Measurements from ENCODE around the gene MED20.
A peak's percentile ranks its signal among the peaks of the same experiment; 100 is the strongest.

MED20 gene

DNA sequence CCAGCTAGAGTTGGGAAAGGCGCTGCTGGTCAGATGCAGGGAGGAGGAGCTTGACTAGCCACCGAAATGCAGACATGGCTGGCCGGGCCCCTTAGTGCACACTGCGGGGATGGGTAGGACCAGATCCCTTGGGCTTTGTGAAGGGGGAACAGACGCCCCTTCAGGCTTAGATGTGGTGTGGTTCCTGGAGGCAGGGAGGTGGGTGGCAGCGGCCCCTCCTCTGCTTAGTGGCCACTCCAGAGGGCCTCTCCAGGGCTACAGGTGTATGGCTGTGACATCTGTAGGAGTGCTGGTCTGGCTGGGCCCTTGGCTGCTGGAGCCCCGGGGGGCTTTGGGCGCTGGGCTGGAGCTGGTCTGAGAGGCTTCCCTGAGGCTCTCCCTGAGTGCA is 14.7 kb upstream of the MED20 start:
- Mint-ChIP-seq H3K9me3 (no peaks in the 10 kb centered on the region), H3K4me3 (peak overlapping the region; percentile 99 to 100), H3K27ac (peak overlapping the region; percentile 86 to 94), H3K27me3 (no peaks in the 10 kb centered on the region), H3K4me1 (peaks cover 74% of the 10 kb centered on the region)
- ATAC-seq (peak; percentile 21), DNase-seq (no peak)

DNA sequence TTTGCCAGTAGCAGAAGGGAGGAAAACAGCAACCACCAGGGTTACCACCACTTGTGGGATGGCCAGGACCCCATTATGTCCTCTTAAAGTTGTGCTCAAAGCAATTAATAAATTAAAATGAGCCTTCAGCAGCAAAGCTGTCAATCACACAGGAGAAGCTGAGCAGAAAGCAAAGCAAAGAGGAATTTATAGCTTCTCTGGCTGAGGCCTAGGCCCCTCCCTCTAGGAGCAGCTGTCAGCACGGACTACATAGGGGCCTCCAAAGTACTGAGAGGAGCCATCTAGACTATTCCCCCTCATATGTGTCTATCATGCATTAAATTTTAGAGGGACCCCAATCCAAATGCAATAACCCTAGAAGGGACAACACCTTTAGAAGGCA is 14.2 kb upstream of the MED20 start:
- DNase-seq (no peak), ATAC-seq (no peak)
- H3K27ac Mint-ChIP-seq: peak overlapping the region; percentile 86 to 94
- H3K4me3 Mint-ChIP-seq: peak overlapping the region; percentile 99 to 100
- no peaks in the 10 kb centered on the region for H3K27me3 Mint-ChIP-seq
- H3K4me1 Mint-ChIP-seq: peaks cover 70% of the 10 kb centered on the region
- H3K9me3 Mint-ChIP-seq: no peaks in the 10 kb centered on the region

DNA sequence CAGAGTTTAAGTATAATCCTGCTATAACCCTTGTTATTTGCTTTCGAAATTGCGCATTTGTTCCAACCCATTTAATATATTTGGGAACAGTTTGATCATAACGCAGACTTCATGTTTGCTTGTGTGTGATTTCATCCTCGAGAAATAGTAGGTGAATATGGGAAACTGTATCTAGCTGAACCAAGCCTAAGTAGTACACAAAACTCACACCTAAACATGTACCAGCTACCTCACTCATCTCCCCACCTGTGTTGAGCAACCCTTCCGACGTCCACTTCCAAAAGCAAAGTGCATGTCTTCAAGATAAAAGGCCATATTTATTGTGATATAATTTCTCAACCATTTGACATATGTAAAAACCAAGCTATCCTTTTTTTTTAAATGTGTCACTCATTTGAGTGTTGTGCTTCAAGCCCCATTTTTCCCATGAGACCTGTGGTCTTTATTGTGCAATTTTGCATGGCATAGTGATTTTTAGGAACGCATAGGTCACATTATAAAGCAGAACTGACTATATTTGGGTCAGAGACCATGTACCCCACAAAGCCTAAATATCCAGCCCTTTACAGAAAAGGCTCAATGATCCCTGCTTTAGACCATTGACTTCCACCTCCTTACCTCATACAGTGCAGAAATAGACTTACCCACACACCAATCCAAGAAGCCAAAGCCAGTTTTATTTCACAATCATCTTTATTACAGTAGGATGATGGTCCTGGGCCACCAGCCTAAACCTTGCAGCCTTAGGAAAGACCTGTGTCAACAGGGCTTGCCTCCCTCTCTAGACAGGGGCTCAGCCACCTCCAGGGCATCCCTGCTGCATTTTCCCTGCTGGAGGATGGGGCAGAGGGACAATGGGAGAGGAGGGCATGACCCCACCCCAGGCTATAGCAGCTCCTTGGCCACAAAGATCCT is 13.6 kb upstream of the MED20 start:
- Mint-ChIP-seq H3K27ac (peak overlapping the region; percentile 60 to 86), H3K4me1 (peaks cover 67% of the 10 kb centered on the region), H3K27me3 (no peaks in the 10 kb centered on the region), H3K4me3 (peak overlapping the region; percentile 2 to 100), H3K9me3 (no peaks in the 10 kb centered on the region)
- DNase-seq: no peak
- no peak for ATAC-seq

DNA sequence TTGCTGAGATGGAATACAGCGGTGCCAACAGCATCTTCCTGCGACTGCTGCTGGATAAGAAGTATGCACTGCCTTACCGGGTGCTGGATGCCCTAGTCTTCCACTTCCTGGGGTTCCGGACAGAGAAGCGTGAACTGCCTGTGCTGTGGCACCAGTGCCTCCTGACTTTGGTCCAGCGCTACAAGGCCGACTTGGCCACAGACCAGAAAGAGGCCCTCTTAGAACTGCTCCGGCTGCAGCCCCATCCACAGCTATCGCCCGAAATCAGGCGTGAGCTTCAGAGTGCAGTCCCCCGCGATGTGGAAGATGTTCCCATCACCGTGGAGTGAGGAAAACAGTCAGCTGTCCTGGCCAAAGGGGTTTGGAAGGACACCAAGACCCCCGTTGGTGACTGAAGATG is 11.4 kb upstream of the MED20 start:
- ATAC-seq: no peak
- Mint-ChIP-seq H3K4me3 (no peak overlapping the region), H3K27ac (peak overlapping the region in 1 of 2 donors; percentile 43), H3K27me3 (no peaks in the 10 kb centered on the region), H3K9me3 (no peaks in the 10 kb centered on the region), H3K4me1 (peaks cover 52% of the 10 kb centered on the region)
- DNase-seq: no peak

DNA sequence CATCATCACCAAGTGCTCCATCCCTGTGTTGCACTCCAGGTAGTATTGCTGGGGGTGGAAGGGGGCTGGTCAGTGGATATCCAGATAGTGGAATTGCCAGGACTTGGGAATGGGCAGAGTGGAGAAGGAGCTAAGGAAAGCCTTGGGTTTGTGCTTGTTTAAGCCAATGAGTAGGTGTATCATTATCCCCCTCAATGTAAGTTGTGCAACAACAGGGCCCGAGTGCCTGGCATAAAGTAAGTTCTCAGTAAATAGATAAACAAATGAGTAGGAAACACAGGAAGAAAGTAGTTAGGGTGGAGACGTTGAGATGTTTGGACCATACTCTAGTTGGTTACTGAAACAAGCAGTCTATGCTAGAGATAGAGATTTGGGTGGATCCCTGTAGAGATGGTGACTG is 10.9 kb upstream of the MED20 start:
- Mint-ChIP-seq H3K9me3 (no peaks in the 10 kb centered on the region), H3K27ac (peak overlapping the region in 1 of 2 donors; percentile 88), H3K27me3 (no peaks in the 10 kb centered on the region), H3K4me1 (peaks cover 46% of the 10 kb centered on the region), H3K4me3 (no peak overlapping the region)
- DNase-seq: no peak
- no peak for ATAC-seq

DNA sequence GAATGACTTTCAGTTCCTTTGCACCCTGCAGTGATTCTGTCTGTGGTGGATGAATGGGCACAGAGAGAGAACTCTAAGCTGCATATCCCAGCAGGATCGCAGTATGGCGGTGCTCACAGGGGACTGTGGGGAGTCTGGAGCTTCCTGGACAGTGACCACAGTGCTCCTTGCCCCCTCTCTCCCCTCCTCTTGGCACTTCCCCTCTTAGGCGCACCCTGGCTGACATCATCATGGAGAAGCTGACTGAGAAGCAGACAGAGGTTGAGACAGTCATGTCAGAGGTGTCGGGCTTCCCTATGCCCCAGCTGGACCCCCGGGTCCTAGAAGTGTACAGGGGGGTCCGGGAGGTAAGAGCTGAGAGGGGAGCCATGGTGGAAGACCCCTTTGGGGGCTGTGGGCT is 9.0 kb upstream of the MED20 start:
- H3K4me3 Mint-ChIP-seq: no peak overlapping the region
- ATAC-seq (no peak), DNase-seq (no peak)
- no peaks in the 10 kb centered on the region for H3K9me3 Mint-ChIP-seq
- peak overlapping the region in 1 of 2 donors; percentile 19 for H3K27ac Mint-ChIP-seq
- peaks cover 38% of the 10 kb centered on the region for H3K4me1 Mint-ChIP-seq
- H3K27me3 Mint-ChIP-seq: no peaks in the 10 kb centered on the region

DNA sequence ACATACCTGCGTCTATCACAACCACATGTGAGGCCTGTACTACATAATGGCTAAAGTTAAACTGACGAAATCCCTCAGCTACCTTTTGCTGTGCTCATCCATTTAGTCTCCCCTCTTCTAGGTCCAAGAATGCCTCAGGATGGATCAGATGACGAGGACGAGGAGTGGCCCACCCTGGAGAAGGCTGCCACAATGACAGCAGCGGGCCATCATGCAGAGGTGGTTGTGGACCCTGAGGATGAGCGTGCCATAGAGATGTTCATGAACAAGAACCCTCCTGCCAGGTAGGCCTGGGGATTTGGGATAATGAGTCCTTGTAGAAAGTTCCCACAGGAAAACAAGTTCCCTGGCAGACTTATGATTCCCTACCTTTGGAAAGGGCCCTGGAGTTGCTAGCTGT is 6.3 kb upstream of the MED20 start:
- DNase-seq (no peak), ATAC-seq (no peak)
- Mint-ChIP-seq H3K4me1 (peaks cover 47% of the 10 kb centered on the region), H3K27ac (peak overlapping the region; percentile 5 to 64), H3K9me3 (no peaks in the 10 kb centered on the region), H3K4me3 (no peak overlapping the region), H3K27me3 (no peaks in the 10 kb centered on the region)

DNA sequence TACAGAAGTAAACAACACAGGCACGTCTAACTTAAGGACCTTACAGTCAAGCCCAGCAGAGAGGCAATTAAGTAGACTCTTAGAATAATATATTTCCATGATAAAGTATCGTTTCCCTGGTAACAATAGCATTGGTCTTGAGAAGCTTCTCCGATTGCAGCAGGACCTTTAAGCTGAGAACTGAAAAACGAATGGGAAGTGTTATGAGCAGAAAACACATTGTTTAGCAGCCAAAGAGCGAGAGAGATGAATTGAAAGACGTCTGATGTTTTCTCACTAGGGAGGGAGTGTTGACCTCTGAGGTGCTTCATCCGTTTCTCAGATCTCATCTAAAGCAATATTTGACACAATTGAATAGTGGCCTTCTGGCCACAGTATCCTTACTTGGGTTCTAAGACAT is 1.2 kb upstream of the MED20 start:
- Mint-ChIP-seq H3K4me3 (peak overlapping the region; percentile 97 to 100), H3K4me1 (peaks cover 60% of the 10 kb centered on the region)

DNA sequence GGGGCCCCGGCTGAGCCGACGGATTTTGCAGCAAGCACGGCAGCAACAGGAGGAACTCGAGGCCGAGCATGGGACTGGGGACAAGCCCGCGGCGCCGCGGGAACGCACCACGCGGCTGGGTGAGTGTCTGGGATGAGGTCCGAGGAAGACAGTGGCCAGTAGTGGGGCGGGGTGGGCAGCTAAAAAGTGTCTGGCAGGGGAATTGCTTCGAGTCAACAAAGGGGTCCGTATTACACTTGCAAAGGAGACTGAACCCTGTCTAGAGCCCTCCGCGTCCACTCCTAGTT is 716 bp upstream of the MED20 start:
- Mint-ChIP-seq H3K4me3 (peak overlapping the region; percentile 97 to 100), H3K9me3 (no peaks in the 10 kb centered on the region), H3K4me1 (peaks cover 60% of the 10 kb centered on the region), H3K27me3 (no peaks in the 10 kb centered on the region), H3K27ac (peak overlapping the region; percentile 99)
- DNase-seq: no peak
- ATAC-seq: peak; percentile 26

More for the DNA sequence above, 1.2 kb upstream of the MED20 start:
- no peaks in the 10 kb centered on the region for H3K9me3 Mint-ChIP-seq
- H3K27ac Mint-ChIP-seq: peak overlapping the region; percentile 99
- no peak for ATAC-seq
- H3K27me3 Mint-ChIP-seq: no peaks in the 10 kb centered on the region
- no peak for DNase-seq

DNA sequence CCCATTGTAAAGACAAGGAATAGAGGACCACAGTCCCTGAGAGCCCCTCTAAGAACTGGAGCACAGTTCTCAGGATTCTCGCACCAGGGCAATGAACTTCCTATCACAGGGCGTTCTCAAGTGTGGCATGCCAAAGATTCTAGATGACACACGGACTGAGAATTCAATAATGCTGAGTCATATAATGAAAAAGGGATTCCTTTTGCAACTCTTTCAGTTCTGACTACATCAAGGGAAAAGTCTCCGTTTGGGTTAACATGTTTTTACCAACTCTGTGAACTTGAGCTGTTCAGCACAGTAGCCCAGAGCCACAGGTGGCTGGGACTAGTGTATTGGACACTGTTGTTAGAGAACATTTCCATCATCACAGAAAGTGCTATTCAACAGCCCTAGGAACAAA is 3.4 kb downstream of the MED20 start:
- DNase-seq: no peak
- H3K4me1 Mint-ChIP-seq: peaks cover 33% of the 10 kb centered on the region
- no peaks in the 10 kb centered on the region for H3K9me3 Mint-ChIP-seq
- no peaks in the 10 kb centered on the region for H3K27me3 Mint-ChIP-seq
- H3K4me3 Mint-ChIP-seq: peak overlapping the region in 1 of 2 donors; percentile 38
- peak overlapping the region in 1 of 2 donors; percentile 30 for H3K27ac Mint-ChIP-seq
- no peak for ATAC-seq

DNA sequence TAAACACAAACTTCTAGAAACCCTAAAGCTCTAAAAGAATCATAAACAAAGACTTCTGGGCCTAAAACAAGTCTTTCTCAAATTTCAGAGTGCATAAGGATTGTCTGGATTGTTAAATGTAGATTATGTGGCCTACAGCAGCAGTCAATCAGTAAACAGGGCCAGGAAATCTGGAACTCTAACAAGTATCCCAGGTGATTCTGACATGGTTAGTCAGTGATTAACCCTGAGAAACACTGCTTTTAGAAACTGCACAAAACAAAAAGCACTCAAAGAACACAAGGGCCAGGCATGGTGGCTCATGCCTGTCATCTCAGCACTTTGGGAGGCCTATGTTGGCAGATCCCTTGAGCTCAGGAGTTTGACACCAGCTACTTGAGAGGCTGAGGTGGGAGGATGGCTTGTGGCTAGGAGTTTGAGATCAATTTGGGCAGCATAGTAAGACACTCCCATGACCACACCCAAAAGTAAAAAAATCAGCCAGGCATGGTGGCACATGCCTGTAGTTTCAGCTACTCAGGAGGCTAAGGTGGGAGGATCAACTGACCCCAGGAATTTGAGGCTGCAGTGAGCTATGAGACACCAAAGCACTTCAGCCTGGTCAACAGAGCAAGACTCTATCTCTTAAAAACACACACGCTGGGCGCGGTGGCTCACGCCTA is 5.9 kb downstream of the MED20 start:
- Mint-ChIP-seq H3K9me3 (no peaks in the 10 kb centered on the region), H3K27ac (no peak overlapping the region), H3K4me1 (peaks cover 21% of the 10 kb centered on the region), H3K27me3 (no peaks in the 10 kb centered on the region), H3K4me3 (no peak overlapping the region)
- ATAC-seq (no peak), DNase-seq (no peak)

DNA sequence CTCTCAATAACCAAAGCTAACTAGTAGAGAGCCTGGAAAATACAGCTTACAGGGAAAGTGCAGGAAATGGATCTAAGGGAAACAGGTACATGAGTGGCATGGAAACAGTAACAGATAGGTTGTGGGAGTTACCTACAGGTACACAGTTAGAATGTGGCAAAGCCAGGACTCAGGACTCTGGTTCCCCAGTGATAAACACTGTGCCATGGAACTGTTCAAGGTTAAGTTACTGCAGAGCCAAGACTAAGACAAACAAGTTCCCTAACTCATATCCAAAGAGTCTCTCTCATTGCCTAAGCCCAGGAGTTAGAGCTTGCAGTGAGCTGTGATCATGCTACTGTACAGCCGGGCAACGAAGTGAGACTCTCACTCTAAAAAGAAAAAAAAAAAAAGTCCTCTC is 6.6 kb downstream of the MED20 start:
- Mint-ChIP-seq H3K27me3 (no peaks in the 10 kb centered on the region), H3K27ac (no peak overlapping the region)

DNA sequence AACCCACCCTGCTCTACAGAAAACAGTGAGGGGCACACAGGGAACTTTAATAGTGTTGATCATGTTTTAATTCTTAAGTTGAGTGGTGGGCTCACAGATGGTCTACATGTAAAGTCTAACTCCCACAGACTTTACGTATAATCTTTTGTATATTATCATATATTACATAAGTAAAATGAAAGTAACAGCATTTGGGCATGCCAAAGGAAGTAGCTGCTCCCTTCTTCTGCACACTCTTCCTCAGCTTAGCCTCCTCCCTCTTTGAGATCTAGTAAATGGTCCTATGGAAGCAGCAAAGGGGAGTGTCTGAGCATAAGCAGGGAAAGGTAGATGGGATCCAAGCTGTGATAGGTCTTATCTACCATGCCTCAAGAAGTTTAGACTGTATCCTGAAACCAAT is 11.2 kb downstream of the MED20 start:
- peaks cover 12% of the 10 kb centered on the region for H3K4me1 Mint-ChIP-seq
- no peaks in the 10 kb centered on the region for H3K9me3 Mint-ChIP-seq
- no peaks in the 10 kb centered on the region for H3K27me3 Mint-ChIP-seq
- no peak overlapping the region for H3K4me3 Mint-ChIP-seq
- ATAC-seq (no peak), DNase-seq (no peak)
- H3K27ac Mint-ChIP-seq: no peak overlapping the region

More for the DNA sequence above, 6.6 kb downstream of the MED20 start:
- DNase-seq (no peak), ATAC-seq (no peak)
- no peaks in the 10 kb centered on the region for H3K9me3 Mint-ChIP-seq
- H3K4me3 Mint-ChIP-seq: no peak overlapping the region
- peaks cover 14% of the 10 kb centered on the region for H3K4me1 Mint-ChIP-seq

DNA sequence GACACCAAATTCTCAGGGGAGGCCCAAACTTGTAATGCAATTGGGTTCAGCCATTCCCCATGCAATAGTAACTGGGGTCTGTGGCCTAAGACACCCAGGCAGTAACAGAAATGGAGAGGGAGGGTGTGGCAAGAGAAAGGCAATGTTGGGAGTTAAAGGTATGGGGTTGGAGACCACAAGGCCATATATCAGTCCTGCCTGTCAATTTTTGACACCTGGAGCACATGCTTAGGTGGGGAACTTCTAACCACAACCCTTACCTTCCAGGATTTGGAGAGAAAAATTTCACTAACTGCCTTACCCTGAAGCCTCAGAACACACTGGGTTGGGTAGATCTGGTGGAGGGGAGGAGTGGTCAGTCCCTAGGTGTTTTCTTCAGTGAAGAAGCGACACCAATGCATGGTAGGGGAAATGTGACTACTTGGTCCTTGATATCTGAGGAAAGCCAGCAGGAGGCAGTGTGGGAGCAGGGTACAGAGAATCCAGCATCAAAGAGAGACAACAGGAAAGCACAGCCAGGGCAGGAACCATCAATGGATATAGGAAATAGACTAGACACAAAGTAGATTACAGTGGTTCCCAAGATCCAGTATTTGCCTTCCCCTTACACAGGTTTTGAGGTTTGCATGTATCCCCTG is 18.9 kb downstream of the MED20 start:
- ATAC-seq: no peak

DNA sequence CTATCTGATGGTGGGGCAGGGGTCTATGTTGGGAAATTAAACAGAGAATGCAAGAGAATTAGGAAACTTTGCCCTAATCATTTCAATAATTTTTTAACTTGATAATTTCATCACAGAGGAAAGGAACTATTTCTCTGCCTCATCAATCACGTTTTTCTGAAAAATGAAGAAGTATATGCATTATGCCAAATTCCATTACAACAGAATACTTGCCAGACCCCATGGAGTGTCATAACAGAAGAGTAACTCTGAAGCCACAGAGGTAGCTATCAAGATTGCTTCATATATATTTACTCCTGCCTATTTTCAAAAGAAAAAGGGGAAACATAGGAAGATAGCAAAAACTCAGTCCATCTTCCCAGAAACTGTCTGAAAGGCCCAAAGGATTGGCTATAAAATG is 20.1 kb downstream of the MED20 start:
- Mint-ChIP-seq H3K4me1 (peaks cover 31% of the 10 kb centered on the region), H3K27ac (no peak overlapping the region), H3K27me3 (no peaks in the 10 kb centered on the region), H3K4me3 (no peak overlapping the region), H3K9me3 (no peaks in the 10 kb centered on the region)
- ATAC-seq (no peak), DNase-seq (no peak)

More for the DNA sequence above, 18.9 kb downstream of the MED20 start:
- Mint-ChIP-seq H3K9me3 (no peaks in the 10 kb centered on the region), H3K27ac (no peak overlapping the region), H3K4me3 (no peak overlapping the region), H3K27me3 (no peaks in the 10 kb centered on the region), H3K4me1 (peaks cover 21% of the 10 kb centered on the region)
- peak; percentile 27 to 53 for DNase-seq

DNA sequence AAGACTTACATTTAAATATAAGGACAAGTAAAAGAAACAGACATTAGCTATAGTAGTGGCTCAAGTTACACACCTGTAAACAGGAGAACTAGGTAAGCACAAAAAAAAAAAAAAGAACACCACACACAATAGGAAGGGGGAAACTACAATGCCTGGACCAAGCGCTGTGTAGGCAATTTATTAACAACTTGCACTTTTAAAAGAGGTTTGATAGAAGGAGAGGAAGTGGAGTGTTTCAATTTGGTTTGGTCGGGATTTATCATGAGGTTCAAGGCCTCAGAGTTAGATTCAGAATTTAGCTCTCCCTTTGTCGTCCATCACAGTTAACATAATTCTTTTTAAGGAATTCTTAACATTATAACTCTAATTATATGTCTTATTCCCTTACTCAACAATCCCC is 24.7 kb downstream of the MED20 start:
- ATAC-seq: no peak
- Mint-ChIP-seq H3K4me1 (peaks cover 15% of the 10 kb centered on the region), H3K4me3 (no peak overlapping the region), H3K27ac (peak overlapping the region in 1 of 2 donors; percentile 98), H3K27me3 (no peaks in the 10 kb centered on the region), H3K9me3 (no peaks in the 10 kb centered on the region)
- DNase-seq: no peak
